Mucosa of descending colon (tissue), 3 donors: Measurements from ENCODE around the gene ARMH4. TPM values are rescaled to one million over a fixed set of nuclear protein-coding genes. Genes with fewer than 3 reads are reported as not detected.

Source experiments
- ATAC-seq: fragments of 200-7000 bp; cut with Tn5 transposase; one replicate; pipeline ENCODE4 v1.9.1; 2020; ENCODE audit warnings: mild to moderate bottlenecking, moderate library complexity
- DNase-seq, 3 donors: peaks; one replicate each; pipeline ENCODE4 v3.0.0-alpha.2; 2020
- H3K36me3 ChIP-seq: fragments of 200-600 bp; one replicate; pipeline ENCODE4 v1.8.0; 2021; ENCODE audit warnings: low read depth, mild to moderate bottlenecking
- H3K4me1 ChIP-seq: fragments of 200-600 bp; one replicate; pipeline ENCODE4 v1.8.0; 2021; ENCODE audit warnings: low read depth, mild to moderate bottlenecking
- H3K4me3 ChIP-seq: fragments of 200-600 bp; one replicate; pipeline ENCODE4 v1.8.0; 2021; ENCODE audit warnings: mild to moderate bottlenecking
- H3K9me3 ChIP-seq: fragments of 200-600 bp; one replicate; pipeline ENCODE4 v1.8.0; 2021; ENCODE audit warnings: mild to moderate bottlenecking
- intact Hi-C, 2 donors: fragments of 100-400 bp; cut with DNase I in 1 of 2; cut with micrococcal nuclease in 1 of 2; formaldehyde crosslinking; loops; one replicate each; pipeline versions ENCODE4 v1.11.0 to v1.11.1; 2022; cut with DNase I, micrococcal nuclease
- total RNA-seq, 3 donors: library from RNA; stranded (reverse); fragmentation: NEBNext Ultra II Directional in 2 of 3; extraction: Animal tissue kit (Norgen Biotek cat#: 25700) in 2 of 3; gene quantifications; one replicate each; pipeline versions ENCODE4 v1.2.1 to v1.2.4, GENCODE V29; 2021 to 2023
- TF ChIP-seq, protein P1 (sequence below): fragments of 200-600 bp; IDR thresholded peaks from one replicate; pipeline ENCODE4 v1.8.0; 2022; ENCODE audit warnings: antibody characterized with exemption, mild to moderate bottlenecking
- donor health status: DM: no; HTN: no; CAD: no; lungs with moderate emphysema.
- donor health status: DM: no; HTN: no; CAD: no.
- donor health status: DM: no; HTN: yes; CAD: no.

The ARMH4 gene
- total RNA-seq, 3 donors from 2014 or later = 1.3 to 6.9 (median 3.5) TPM

DNA sequence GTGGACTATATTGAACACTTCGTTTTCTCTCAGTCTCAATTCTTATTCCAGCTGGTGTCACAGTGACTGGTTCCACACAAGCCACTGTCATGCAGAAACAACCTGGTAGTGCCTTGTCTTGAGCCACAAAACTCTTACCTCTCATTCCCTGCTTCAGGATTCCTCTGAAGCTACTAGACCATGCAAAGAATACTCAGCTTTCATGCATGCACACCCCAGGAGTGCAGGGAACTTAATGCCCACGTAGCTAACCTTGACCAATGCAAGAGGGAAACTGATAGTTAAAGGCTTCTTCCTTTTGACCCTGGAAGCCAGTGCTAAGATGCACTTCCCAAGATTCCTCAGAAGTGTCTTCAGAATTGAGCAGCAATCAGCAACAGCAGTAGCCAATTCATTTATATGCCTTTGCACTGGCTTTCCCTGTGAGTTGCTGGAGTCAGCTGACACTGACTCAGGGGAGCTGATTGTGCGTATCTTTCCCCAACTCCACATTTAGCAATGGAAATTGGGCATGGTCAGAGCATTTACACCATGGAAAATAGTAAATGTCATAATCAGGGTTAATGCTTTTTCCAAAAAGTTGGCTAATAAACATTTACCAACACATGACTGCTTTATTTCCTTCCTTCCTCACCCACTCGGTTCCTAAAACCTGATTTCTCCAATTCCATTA is 172.5 kb downstream of the ARMH4 start:
- intact Hi-C loops = no loop called here
- DNase-seq = no peak
- H3K4me1 ChIP-seq = no peaks in the 10 kb centered on the region
- TF ChIP-seq, protein P1, sequence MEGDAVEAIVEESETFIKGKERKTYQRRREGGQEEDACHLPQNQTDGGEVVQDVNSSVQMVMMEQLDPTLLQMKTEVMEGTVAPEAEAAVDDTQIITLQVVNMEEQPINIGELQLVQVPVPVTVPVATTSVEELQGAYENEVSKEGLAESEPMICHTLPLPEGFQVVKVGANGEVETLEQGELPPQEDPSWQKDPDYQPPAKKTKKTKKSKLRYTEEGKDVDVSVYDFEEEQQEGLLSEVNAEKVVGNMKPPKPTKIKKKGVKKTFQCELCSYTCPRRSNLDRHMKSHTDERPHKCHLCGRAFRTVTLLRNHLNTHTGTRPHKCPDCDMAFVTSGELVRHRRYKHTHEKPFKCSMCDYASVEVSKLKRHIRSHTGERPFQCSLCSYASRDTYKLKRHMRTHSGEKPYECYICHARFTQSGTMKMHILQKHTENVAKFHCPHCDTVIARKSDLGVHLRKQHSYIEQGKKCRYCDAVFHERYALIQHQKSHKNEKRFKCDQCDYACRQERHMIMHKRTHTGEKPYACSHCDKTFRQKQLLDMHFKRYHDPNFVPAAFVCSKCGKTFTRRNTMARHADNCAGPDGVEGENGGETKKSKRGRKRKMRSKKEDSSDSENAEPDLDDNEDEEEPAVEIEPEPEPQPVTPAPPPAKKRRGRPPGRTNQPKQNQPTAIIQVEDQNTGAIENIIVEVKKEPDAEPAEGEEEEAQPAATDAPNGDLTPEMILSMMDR = no peak
- H3K9me3 ChIP-seq = no peaks in the 10 kb centered on the region
- H3K36me3 ChIP-seq = no peaks in the 10 kb centered on the region
- ATAC-seq = no peak
- no peak overlapping the region for H3K4me3 ChIP-seq

DNA sequence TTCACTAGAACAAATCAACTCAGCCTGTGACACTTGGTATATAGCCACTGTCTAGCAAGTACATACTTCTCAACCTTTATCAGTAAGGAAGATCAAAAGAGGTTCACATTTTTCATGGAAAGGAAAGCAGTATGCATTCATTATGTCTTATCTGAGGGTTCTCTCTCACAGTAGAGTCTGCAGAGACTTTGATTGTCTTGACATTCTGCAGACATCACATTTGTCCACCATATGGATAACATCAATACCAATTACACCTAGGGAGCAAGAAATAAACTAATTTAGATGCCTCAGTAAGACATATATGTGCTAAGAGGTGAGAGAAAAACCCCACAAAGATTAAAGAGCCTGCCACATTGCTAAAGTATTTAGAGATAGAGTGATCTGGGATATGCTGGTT is 175.3 kb downstream of the ARMH4 start:
- H3K36me3 ChIP-seq = no peaks in the 10 kb centered on the region
- ATAC-seq (no peak), DNase-seq (no peak)
- TF ChIP-seq, protein P1 = no peak
- no peaks in the 10 kb centered on the region for H3K4me1 ChIP-seq
- intact Hi-C loops = no loop called here
- H3K4me3 ChIP-seq = no peak overlapping the region
- no peaks in the 10 kb centered on the region for H3K9me3 ChIP-seq

DNA sequence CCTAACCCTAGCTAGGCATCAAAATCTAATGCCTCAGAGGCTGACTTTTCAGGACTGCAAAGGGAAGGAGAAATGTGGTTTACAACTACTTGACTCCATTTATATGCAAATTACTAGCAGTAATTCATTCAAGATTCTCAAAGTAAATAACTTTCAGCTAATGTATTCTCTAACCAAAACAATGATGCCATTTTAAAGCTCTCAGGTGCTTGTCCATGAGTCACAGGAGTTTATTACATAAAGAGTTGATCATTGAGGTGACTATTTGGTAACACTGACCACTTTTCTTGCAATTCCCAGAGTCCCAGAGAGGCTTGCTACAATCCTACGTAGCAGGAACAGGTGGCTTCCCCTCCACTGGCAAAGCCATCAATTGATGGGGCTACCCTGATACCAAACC is 177.1 kb downstream of the ARMH4 start:
- TF ChIP-seq, protein P1 = no peak
- Histone ChIP-seq H3K4me3 (no peak overlapping the region), H3K36me3 (no peaks in the 10 kb centered on the region), H3K4me1 (no peaks in the 10 kb centered on the region), H3K9me3 (no peaks in the 10 kb centered on the region)
- DNase-seq (no peak), ATAC-seq (no peak)
- intact Hi-C loops = no loop called here

DNA sequence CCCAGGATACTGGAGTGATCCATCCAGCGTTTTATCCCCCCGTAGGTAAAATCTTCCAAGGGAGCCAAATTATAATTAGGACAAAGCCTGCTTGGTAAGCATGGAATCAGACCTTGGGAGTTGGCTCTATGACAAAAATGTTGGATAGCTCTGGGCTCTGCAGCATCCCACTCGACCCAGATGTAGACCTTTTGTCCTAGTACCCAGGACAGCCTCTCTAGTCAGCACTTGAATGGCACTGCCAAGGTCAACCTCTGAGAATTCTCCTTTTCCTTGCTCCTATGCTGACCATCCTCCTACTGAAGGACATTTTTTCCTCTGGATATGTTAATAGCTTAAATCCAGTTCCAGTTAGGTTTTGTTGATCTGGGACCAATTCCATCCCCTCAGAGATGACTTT is 181.4 kb downstream of the ARMH4 start:
- intact Hi-C loops = no loop called here
- no peaks in the 10 kb centered on the region for H3K36me3 ChIP-seq

DNA sequence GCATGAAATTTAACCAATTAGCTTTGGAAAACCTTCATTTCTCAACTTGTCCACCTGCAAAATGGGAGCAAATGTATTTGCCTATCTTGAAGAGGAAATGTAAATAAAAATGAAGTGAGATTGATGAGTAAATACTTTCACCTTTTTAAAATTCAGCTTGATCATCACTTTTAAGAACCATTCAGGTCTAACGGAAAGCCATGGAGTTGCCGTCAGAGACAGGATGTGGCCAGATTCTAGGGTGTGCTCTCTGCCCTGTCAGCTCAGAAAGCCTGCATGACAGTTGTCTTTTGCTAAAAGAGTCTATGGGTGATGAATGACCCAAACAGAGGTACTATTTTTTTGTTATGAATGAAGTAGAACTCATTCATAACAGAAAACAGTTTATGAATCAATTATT is 181.8 kb downstream of the ARMH4 start:
- no peak for ATAC-seq
- intact Hi-C loops = no loop called here
- Histone ChIP-seq H3K9me3 (no peaks in the 10 kb centered on the region), H3K36me3 (no peaks in the 10 kb centered on the region), H3K4me1 (no peaks in the 10 kb centered on the region), H3K4me3 (no peak overlapping the region)
- TF ChIP-seq, protein P1 = no peak
- no peak for DNase-seq

More for the DNA sequence above, 181.4 kb downstream of the ARMH4 start:
- DNase-seq = no peak
- H3K4me3 ChIP-seq = no peak overlapping the region
- no peaks in the 10 kb centered on the region for H3K4me1 ChIP-seq
- no peak for ATAC-seq
- TF ChIP-seq, protein P1 = no peak
- no peaks in the 10 kb centered on the region for H3K9me3 ChIP-seq

DNA sequence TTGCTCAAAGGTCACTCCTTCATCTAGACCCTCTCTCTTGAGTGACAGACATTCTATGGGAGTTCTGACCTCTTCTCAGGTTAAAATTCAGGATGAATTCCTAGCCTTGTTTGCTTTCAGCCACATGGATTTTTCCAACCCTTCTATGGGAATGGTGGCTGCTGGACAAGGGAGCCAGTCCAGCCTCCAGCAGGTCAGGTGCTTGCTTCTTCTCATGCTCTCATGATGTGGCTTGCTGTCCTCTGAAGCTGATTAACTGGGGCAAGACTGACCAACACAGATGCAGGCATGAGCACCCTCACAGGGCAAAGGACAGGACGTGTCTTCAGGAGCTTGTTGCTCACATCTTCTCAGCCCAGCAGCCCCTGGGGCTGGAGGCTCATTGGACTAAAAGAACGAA is 188.9 kb downstream of the ARMH4 start:
- intact Hi-C loops = no loop called here
- no peak for ATAC-seq
- Histone ChIP-seq H3K9me3 (no peaks in the 10 kb centered on the region), H3K4me1 (no peaks in the 10 kb centered on the region), H3K4me3 (no peak overlapping the region), H3K36me3 (no peaks in the 10 kb centered on the region)
- DNase-seq = no peak
- TF ChIP-seq, protein P1 = no peak
